ENCODE data around the gene CCDC187. TPM values are rescaled to one million over a fixed set of nuclear protein-coding genes. Genes with fewer than 3 reads are reported as not detected.

CCDC187 gene
- polyA plus RNA-seq, 1 donor from 2014 or later, result not detected

DNA sequence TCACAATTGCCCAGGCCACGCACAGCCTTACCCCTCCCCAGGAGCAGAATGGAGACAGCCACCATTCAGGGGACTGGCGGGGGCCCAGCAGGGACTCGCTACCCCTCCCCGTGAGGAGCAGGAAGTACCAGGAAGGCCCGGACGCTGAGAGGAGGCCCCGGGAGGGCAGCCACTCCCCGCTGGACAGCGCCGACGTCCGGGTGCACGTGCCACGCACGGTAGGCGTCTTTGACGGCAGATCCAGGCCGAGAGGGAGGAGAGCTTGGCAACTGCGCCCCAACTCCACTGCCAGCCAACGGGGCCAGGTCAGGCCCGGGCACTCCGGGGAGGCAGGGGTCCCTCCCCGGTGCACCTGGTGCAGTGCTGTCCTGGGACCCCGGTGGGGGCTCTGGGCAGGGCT, 45.7 kb upstream of the CCDC187 start:
- H3K9me3 ChIP-seq (ENCODE audit: low read length), result no peaks in the 10 kb centered on the region
- H3K9me2 ChIP-seq (ENCODE audit: insufficient read depth, low read length), result no peaks in the 10 kb centered on the region
- no peaks in the 10 kb centered on the region for H3K27me3 ChIP-seq (ENCODE audit: insufficient read depth, low read depth, low read length)
- no peak overlapping the region for H2AFZ ChIP-seq (ENCODE audit: low read depth, low read length)
- H3K4me2 ChIP-seq (ENCODE audit: low read length), result no peak overlapping the region
- no peaks in the 10 kb centered on the region for H3K36me3 ChIP-seq (ENCODE audit: insufficient read depth, low read length)
- H4K20me1 ChIP-seq (ENCODE audit: insufficient read depth), result no peaks in the 10 kb centered on the region
- H3K27ac ChIP-seq (ENCODE audit: low read length), result no peak overlapping the region
- no peak overlapping the region for H3K4me3 ChIP-seq (ENCODE audit: low read length)
- no peaks in the 10 kb centered on the region for H3F3A ChIP-seq (ENCODE audit: insufficient read depth, low read length, poor library complexity, severe bottlenecking)
- TF ChIP-seq SMC3 (conservative IDR thresholded peaks at IDR 0.05; ENCODE audit: poor library complexity) (no peak), EP300 (conservative IDR thresholded peaks at IDR 0.05; ENCODE audit: poor library complexity, severe bottlenecking) (no peak), EZH2 (IDR thresholded peaks at IDR 0.05; ENCODE audit: borderline replicate concordance, insufficient read depth, low read length, poor library complexity, severe bottlenecking) (no peak), MXI1 (conservative IDR thresholded peaks at IDR 0.05; ENCODE audit: poor library complexity, severe bottlenecking) (no peak), TAF1 (IDR thresholded peaks at IDR 0.05; ENCODE audit: low read depth) (no peak), POLR2AphosphoS5 (IDR thresholded peaks at IDR 0.05) (no peak), RAD21 (conservative IDR thresholded peaks at IDR 0.05) (no peak)
- TF ChIP-seq, protein P1, sequence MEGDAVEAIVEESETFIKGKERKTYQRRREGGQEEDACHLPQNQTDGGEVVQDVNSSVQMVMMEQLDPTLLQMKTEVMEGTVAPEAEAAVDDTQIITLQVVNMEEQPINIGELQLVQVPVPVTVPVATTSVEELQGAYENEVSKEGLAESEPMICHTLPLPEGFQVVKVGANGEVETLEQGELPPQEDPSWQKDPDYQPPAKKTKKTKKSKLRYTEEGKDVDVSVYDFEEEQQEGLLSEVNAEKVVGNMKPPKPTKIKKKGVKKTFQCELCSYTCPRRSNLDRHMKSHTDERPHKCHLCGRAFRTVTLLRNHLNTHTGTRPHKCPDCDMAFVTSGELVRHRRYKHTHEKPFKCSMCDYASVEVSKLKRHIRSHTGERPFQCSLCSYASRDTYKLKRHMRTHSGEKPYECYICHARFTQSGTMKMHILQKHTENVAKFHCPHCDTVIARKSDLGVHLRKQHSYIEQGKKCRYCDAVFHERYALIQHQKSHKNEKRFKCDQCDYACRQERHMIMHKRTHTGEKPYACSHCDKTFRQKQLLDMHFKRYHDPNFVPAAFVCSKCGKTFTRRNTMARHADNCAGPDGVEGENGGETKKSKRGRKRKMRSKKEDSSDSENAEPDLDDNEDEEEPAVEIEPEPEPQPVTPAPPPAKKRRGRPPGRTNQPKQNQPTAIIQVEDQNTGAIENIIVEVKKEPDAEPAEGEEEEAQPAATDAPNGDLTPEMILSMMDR (IDR thresholded peaks at IDR 0.05; ENCODE audit: poor library complexity, severe bottlenecking), result no peak
- TF ChIP-seq, protein P2, sequence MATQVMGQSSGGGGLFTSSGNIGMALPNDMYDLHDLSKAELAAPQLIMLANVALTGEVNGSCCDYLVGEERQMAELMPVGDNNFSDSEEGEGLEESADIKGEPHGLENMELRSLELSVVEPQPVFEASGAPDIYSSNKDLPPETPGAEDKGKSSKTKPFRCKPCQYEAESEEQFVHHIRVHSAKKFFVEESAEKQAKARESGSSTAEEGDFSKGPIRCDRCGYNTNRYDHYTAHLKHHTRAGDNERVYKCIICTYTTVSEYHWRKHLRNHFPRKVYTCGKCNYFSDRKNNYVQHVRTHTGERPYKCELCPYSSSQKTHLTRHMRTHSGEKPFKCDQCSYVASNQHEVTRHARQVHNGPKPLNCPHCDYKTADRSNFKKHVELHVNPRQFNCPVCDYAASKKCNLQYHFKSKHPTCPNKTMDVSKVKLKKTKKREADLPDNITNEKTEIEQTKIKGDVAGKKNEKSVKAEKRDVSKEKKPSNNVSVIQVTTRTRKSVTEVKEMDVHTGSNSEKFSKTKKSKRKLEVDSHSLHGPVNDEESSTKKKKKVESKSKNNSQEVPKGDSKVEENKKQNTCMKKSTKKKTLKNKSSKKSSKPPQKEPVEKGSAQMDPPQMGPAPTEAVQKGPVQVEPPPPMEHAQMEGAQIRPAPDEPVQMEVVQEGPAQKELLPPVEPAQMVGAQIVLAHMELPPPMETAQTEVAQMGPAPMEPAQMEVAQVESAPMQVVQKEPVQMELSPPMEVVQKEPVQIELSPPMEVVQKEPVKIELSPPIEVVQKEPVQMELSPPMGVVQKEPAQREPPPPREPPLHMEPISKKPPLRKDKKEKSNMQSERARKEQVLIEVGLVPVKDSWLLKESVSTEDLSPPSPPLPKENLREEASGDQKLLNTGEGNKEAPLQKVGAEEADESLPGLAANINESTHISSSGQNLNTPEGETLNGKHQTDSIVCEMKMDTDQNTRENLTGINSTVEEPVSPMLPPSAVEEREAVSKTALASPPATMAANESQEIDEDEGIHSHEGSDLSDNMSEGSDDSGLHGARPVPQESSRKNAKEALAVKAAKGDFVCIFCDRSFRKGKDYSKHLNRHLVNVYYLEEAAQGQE (IDR thresholded peaks at IDR 0.05; ENCODE audit: borderline replicate concordance), result no peak
- H3K79me2 ChIP-seq (replicated peaks; ENCODE audit: insufficient read depth, low read length), result no peaks in the 10 kb centered on the region
- no peak overlapping the region for H3K9ac ChIP-seq (ENCODE audit: low read length)

DNA sequence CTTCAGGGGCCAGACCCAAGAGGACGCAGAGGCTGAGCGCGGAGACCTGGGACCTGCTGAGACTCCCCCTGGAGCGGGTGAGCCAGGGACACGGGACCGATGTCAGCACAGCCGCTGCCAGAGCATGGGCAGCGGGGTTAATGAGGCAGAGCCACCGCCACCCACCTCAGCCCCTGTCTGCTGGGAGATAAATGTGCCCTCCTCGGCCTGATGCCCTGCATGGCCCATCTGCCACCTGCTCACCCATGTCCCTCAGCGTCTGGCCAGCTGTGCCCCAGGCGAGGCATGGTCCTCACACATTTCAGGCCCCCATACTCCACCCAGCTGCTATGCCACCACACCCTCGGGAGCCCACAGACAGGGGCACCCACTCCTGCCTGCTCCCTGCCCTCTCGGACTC, 44.8 kb upstream of the CCDC187 start:
- no peaks in the 10 kb centered on the region for H3K9me2 ChIP-seq (ENCODE audit: insufficient read depth, low read length)
- H3K79me2 ChIP-seq (replicated peaks; ENCODE audit: insufficient read depth, low read length), result no peaks in the 10 kb centered on the region
- H3K27me3 ChIP-seq (ENCODE audit: insufficient read depth, low read depth, low read length), result no peaks in the 10 kb centered on the region
- H3K4me2 ChIP-seq (ENCODE audit: low read length), result no peak overlapping the region
- H3K27ac ChIP-seq (ENCODE audit: low read length), result no peak overlapping the region
- H3K36me3 ChIP-seq (ENCODE audit: insufficient read depth, low read length), result no peaks in the 10 kb centered on the region
- H3K9me3 ChIP-seq (ENCODE audit: low read length), result no peaks in the 10 kb centered on the region
- TF ChIP-seq SMC3 (conservative IDR thresholded peaks at IDR 0.05; ENCODE audit: poor library complexity), result no peak
- no peak for TF ChIP-seq RAD21 (conservative IDR thresholded peaks at IDR 0.05)
- TF ChIP-seq TAF1 (IDR thresholded peaks at IDR 0.05; ENCODE audit: low read depth), result no peak
- no peak for TF ChIP-seq EZH2 (IDR thresholded peaks at IDR 0.05; ENCODE audit: borderline replicate concordance, insufficient read depth, low read length, poor library complexity, severe bottlenecking)
- no peak for TF ChIP-seq POLR2AphosphoS5 (IDR thresholded peaks at IDR 0.05)
- TF ChIP-seq, protein P2 (IDR thresholded peaks at IDR 0.05; ENCODE audit: borderline replicate concordance), result no peak
- TF ChIP-seq MXI1 (conservative IDR thresholded peaks at IDR 0.05; ENCODE audit: poor library complexity, severe bottlenecking), result no peak
- no peak for TF ChIP-seq EP300 (conservative IDR thresholded peaks at IDR 0.05; ENCODE audit: poor library complexity, severe bottlenecking)
- TF ChIP-seq, protein P1 (IDR thresholded peaks at IDR 0.05; ENCODE audit: poor library complexity, severe bottlenecking), result no peak
- H3K4me3 ChIP-seq (ENCODE audit: low read length), result no peak overlapping the region
- H4K20me1 ChIP-seq (ENCODE audit: insufficient read depth), result no peaks in the 10 kb centered on the region
- H3F3A ChIP-seq (ENCODE audit: insufficient read depth, low read length, poor library complexity, severe bottlenecking), result no peaks in the 10 kb centered on the region
- no peak overlapping the region for H2AFZ ChIP-seq (ENCODE audit: low read depth, low read length)
- H3K9ac ChIP-seq (ENCODE audit: low read length), result no peak overlapping the region

Data from neural cell (in vitro differentiated cells).